K562 (cell line): Measurements from ENCODE around the gene POLR2B. TPM values are rescaled to one million over a fixed set of nuclear protein-coding genes. Genes with fewer than 3 reads are reported as not detected.
A peak's percentile ranks its signal among the peaks of the same experiment; 100 is the strongest.

Experiments used
- CBFA2T2 ChIP-seq: fragments of 450-650 bp; conservative IDR thresholded peaks from 2 replicates; pipeline ENCODE4 v1.6.1; 2017; ENCODE audit warnings: mild to moderate bottlenecking
- CC2D1A ChIP-seq: fragments of 450-650 bp; IDR thresholded peaks from 2 replicates; pipeline ENCODE4 v1.6.1; 2017; ENCODE audit warnings: mild to moderate bottlenecking
- DPF2 ChIP-seq: fragments of 450-650 bp; IDR thresholded peaks from 2 replicates; pipeline ENCODE4 v1.6.1; 2016
- ETV5 ChIP-seq: sonication (generic); formaldehyde crosslinking; IDR thresholded peaks from 2 replicates; pipeline ENCODE4 v1.4.0; 2020; ENCODE audit warnings: low read depth, mild to moderate bottlenecking, missing genetic modification reagents
- HMGN3 ChIP-seq: IDR thresholded peaks from 2 replicates; pipeline ENCODE4 v1.6.1; 2011; ENCODE audit warnings: borderline replicate concordance, low read depth, mild to moderate bottlenecking, mixed read lengths, low read length; ENCODE audit not compliant: insufficient read length; ENCODE audit errors: extremely low read depth
- MAZ ChIP-seq, 2 experiments: fragments of 450-650 bp in 1 of 2; sonication (generic) in 1 of 2; formaldehyde crosslinking; IDR thresholded peaks in 1 of 2; conservative IDR thresholded peaks in 1 of 2; 2 replicates each; pipeline versions ENCODE4 v1.4.0 to v1.5.0; 2020; ENCODE audit warnings: mild to moderate bottlenecking in 1 of 2, missing genetic modification reagents in 1 of 2
- MIER1 ChIP-seq: fragments of 450-650 bp; IDR thresholded peaks from 2 replicates; pipeline ENCODE4 v1.6.1; 2016; ENCODE audit warnings: antibody characterized with exemption, mild to moderate bottlenecking, low read depth
- NFATC3 ChIP-seq: fragments of 450-650 bp; IDR thresholded peaks from 2 replicates; pipeline ENCODE4 v1.6.1; 2017; ENCODE audit warnings: mild to moderate bottlenecking
- PCBP2 ChIP-seq: fragments of 200-400 bp; formaldehyde crosslinking; IDR thresholded peaks from 2 replicates; pipeline ENCODE4 v1.6.1; 2018; ENCODE audit warnings: low read length, low read depth, mild to moderate bottlenecking, moderate library complexity; ENCODE audit not compliant: poor library complexity, severe bottlenecking
- PHB ChIP-seq: fragments of 250-450 bp; sonication (Bioruptor Pico); IDR thresholded peaks from 2 replicates; pipeline ENCODE4 v1.5.0; 2021
- POLR2H ChIP-seq: IDR thresholded peaks from 2 replicates; pipeline ENCODE4 v1.6.1; 2016; ENCODE audit warnings: missing genetic modification characterization, low read depth, mild to moderate bottlenecking, control low read depth, missing compliant biosample characterization, moderate library complexity
- RBM15 ChIP-seq: fragments of 200-400 bp; formaldehyde crosslinking; IDR thresholded peaks from 2 replicates; pipeline ENCODE4 v1.6.1; 2018; ENCODE audit warnings: mild to moderate bottlenecking, low read length, moderate library complexity; ENCODE audit not compliant: insufficient read depth
- RBM22 ChIP-seq: fragments of 200-400 bp; formaldehyde crosslinking; IDR thresholded peaks from 2 replicates; pipeline ENCODE4 v1.6.1; 2018; ENCODE audit warnings: low read length, low read depth; ENCODE audit not compliant: poor library complexity, severe bottlenecking
- SMAD4 ChIP-seq: fragments of 250-450 bp; sonication (Bioruptor Pico); conservative IDR thresholded peaks from 2 replicates; pipeline ENCODE4 v1.8.0; 2021; ENCODE audit warnings: inconsistent platforms, mild to moderate bottlenecking, moderate library complexity
- SREBF2 ChIP-seq: sonication (generic); formaldehyde crosslinking; IDR thresholded peaks from 2 replicates; pipeline ENCODE4 v1.4.0; 2020; ENCODE audit warnings: mild to moderate bottlenecking, missing genetic modification reagents
- TCF7 ChIP-seq: sonication (generic); IDR thresholded peaks from 2 replicates; pipeline ENCODE4 v1.6.1; 2016; ENCODE audit warnings: antibody characterized with exemption, borderline replicate concordance
- U2AF2 ChIP-seq: fragments of 200-400 bp; formaldehyde crosslinking; optimal IDR thresholded peaks from 2 replicates; pipeline ENCODE3; 2017; ENCODE audit warnings: low read depth, mild to moderate bottlenecking, low read length
- WHSC1 ChIP-seq: IDR thresholded peaks from one replicate; pipeline ENCODE4 v1.6.1; 2012; ENCODE audit warnings: low read length, control low read depth, inconsistent platforms
- XRCC5 ChIP-seq: fragments of 200-400 bp; formaldehyde crosslinking; IDR thresholded peaks from 2 replicates; pipeline ENCODE4 v1.6.1; 2017; ENCODE audit warnings: low read depth, mild to moderate bottlenecking, low read length
- ZBTB1 ChIP-seq: sonication (generic); formaldehyde crosslinking; IDR thresholded peaks from 2 replicates; pipeline ENCODE4 v1.8.1; 2023; ENCODE audit warnings: missing genetic modification reagents, low read depth, mild to moderate bottlenecking, borderline replicate concordance
- ZFP1 ChIP-seq: fragments of 450-650 bp; formaldehyde crosslinking; IDR thresholded peaks from 2 replicates; pipeline ENCODE4 v1.4.0; 2020; ENCODE audit warnings: mild to moderate bottlenecking, mixed read lengths
- ZNF121 ChIP-seq: sonication (generic); formaldehyde crosslinking; conservative IDR thresholded peaks from 2 replicates; pipeline ENCODE4 v1.8.0; 2022; ENCODE audit warnings: missing genetic modification reagents
- ZSCAN29 ChIP-seq: fragments of 450-650 bp; IDR thresholded peaks from 2 replicates; pipeline ENCODE4 v1.6.1; 2017
- ZZZ3 ChIP-seq: fragments of 450-650 bp; IDR thresholded peaks from 2 replicates; pipeline ENCODE4 v1.6.1; 2016; ENCODE audit warnings: antibody characterized with exemption, mild to moderate bottlenecking, moderate library complexity
- polyA plus RNA-seq, 8 experiments: library from polyadenylated mRNA; depleted of rRNA in 4 of 8; stranded (reverse) in 5 of 8; unstranded in 3 of 8; fragments of >200 nt; fragmentation: Nextera tagmentation in 2 of 8; fragmentation: Illumina TruSeq in 1 of 8; extraction: Ambion mirVana in 2 of 8; extraction: Trizol in 1 of 8; gene quantifications; 2 replicates each; pipeline versions ENCODE4 v1.2.1 to v1.2.3, GENCODE V29; 2011 to 2014; ENCODE audit warnings: inconsistent platforms in 1 of 8, missing spikeins in 1 of 8
- total RNA-seq, 7 experiments: library from RNA; depleted of rRNA in 6 of 7; stranded (reverse); fragments of >200 nt in 6 of 7; fragmentation: Illumina TruSeq in 2 of 7; extraction: Trizol in 2 of 7; gene quantifications; 2 replicates each; pipeline versions ENCODE4 v1.2.1 to v1.2.3, GENCODE V29; 2011 to 2021; ENCODE audit warnings: low replicate concordance in 1 of 7
- TF ChIP-seq, protein P1 (sequence below): fragments of 450-650 bp; IDR thresholded peaks from 2 replicates; pipeline ENCODE4 v1.7.1; 2018; ENCODE audit warnings: mild to moderate bottlenecking, low read depth; ENCODE audit not compliant: partially characterized antibody
- TF ChIP-seq, protein P2 (sequence below): fragments of 450-650 bp; IDR thresholded peaks from 2 replicates; pipeline ENCODE4 v1.6.1; 2016; ENCODE audit warnings: antibody characterized with exemption
- TF ChIP-seq, protein P3 (sequence below): sonication (generic); formaldehyde crosslinking; IDR thresholded peaks from 2 replicates; pipeline ENCODE4 v1.8.0; 2022; ENCODE audit warnings: missing genetic modification reagents, mild to moderate bottlenecking, borderline replicate concordance

POLR2B gene
- total and polyA plus RNA-seq, 9 of the 15 experiments (the other 6 are each of a cell fraction or from before 2014, with no cell fraction given): 60.9 to 208 (median 142) TPM

DNA sequence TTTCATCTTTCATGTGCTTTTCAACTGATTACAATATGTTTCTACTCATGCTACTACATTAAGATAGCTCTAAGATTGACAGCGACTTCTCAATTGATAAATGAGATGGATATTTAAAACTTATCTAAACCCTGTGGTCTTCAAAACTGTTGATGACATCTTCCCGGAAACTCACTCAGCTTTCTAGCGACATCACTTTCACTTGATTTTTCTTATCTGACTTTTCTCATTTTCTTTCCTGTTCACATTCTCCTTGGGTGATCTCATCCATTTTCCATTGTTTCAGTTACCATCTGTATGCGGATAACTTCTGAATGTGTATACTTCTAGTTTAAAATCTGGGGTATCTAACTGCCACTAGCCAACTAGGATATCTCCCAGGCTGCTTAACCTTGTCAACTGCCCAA is 3.1 kb downstream of the POLR2B start (continued):
- TF ChIP-seq, protein P1, sequence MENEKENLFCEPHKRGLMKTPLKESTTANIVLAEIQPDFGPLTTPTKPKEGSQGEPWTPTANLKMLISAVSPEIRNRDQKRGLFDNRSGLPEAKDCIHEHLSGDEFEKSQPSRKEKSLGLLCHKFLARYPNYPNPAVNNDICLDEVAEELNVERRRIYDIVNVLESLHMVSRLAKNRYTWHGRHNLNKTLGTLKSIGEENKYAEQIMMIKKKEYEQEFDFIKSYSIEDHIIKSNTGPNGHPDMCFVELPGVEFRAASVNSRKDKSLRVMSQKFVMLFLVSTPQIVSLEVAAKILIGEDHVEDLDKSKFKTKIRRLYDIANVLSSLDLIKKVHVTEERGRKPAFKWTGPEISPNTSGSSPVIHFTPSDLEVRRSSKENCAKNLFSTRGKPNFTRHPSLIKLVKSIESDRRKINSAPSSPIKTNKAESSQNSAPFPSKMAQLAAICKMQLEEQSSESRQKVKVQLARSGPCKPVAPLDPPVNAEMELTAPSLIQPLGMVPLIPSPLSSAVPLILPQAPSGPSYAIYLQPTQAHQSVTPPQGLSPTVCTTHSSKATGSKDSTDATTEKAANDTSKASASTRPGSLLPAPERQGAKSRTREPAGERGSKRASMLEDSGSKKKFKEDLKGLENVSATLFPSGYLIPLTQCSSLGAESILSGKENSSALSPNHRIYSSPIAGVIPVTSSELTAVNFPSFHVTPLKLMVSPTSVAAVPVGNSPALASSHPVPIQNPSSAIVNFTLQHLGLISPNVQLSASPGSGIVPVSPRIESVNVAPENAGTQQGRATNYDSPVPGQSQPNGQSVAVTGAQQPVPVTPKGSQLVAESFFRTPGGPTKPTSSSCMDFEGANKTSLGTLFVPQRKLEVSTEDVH: no peak
- TF ChIP-seq SREBF2 (CRISPR knock-in tag) (no peak), ZBTB1 (CRISPR knock-in tag) (no peak), ZZZ3 (no peak), PHB (no peak), PCBP2 (no peak), WHSC1 (no peak), ZFP1 (CRISPR knock-in tag) (no peak), ZNF121 (CRISPR knock-in tag) (no peak), MAZ (CRISPR knock-in tag; conservative IDR thresholded peaks at IDR 0.05 in 1 of 2, IDR thresholded peaks at IDR 0.05 in 1 of 2) (no peak), SMAD4 (CRISPR knock-in tag) (no peak), POLR2H (tag) (no peak), TCF7 (no peak), RBM22 (no peak), U2AF2 (no peak), CC2D1A (no peak), ZSCAN29 (no peak), DPF2 (peak; percentile 85), XRCC5 (no peak), HMGN3 (no peak), NFATC3 (peak; percentile 92), RBM15 (no peak), ETV5 (CRISPR knock-in tag) (no peak), MIER1 (no peak), CBFA2T2 (no peak; the same call in 1 of the 2 replicates)
- TF ChIP-seq, protein P2, sequence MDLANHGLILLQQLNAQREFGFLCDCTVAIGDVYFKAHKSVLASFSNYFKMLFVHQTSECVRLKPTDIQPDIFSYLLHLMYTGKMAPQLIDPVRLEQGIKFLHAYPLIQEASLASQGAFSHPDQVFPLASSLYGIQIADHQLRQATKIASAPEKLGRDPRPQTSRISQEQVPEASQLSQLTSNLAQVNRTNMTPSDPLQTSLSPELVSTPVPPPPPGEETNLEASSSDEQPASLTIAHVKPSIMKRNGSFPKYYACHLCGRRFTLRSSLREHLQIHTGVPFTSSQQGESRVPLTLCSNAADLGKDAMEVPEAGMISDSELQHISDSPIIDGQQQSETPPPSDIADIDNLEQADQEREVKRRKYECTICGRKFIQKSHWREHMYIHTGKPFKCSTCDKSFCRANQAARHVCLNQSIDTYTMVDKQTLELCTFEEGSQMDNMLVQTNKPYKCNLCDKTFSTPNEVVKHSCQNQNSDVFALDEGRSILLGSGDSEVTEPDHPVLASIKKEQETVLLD: peak; percentile 32; the same call in 1 of the 2 replicates
- TF ChIP-seq, protein P3, sequence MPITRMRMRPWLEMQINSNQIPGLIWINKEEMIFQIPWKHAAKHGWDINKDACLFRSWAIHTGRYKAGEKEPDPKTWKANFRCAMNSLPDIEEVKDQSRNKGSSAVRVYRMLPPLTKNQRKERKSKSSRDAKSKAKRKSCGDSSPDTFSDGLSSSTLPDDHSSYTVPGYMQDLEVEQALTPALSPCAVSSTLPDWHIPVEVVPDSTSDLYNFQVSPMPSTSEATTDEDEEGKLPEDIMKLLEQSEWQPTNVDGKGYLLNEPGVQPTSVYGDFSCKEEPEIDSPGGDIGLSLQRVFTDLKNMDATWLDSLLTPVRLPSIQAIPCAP (CRISPR knock-in tag): no peak
